Stimulated activated CD8-positive, alpha-beta memory T cell treated with anti-CD3 and anti-CD28 coated beads, Interleukin-7, amount 100 ng/mL, for 1 hour (primary cell): Measurements from ENCODE around the gene TIE1.
A peak's percentile ranks its signal among the peaks of the same experiment; 100 is the strongest.
"Not testable (repeated sequence)": the region's sequence is repeated elsewhere in the genome, so short reads cannot be mapped to it uniquely, and the experiment has no call there.

ENCODE experiments used
- DNase-seq, 2 donors: peaks; one replicate each; pipeline ENCODE4 v3.0.0-alpha.2; 2020; ENCODE audit warnings: low read depth in 2 of 2

Gene TIE1

GRCh38 chr1:43363283-43363934 lies 62.6 kb downstream of the TIE1 start:
- DNase-seq: no peak

GRCh38 chr1:43363935-43364525 lies 63.2 kb downstream of the TIE1 start:
- no peak for DNase-seq

- DNase-seq: no peak
Measured at GRCh38 chr1:43365678-43366077, 64.9 kb downstream of the TIE1 start.

GRCh38 chr1:43366179-43366578 lies 65.4 kb downstream of the TIE1 start:
- DNase-seq: no peak

GRCh38 chr1:43366601-43367025 lies 65.8 kb downstream of the TIE1 start:
- no peak for DNase-seq

GRCh38 chr1:43367026-43367903 lies 66.5 kb downstream of the TIE1 start:
- DNase-seq: no peak

- DNase-seq: peak; percentile 75 to 76
Measured at GRCh38 chr1:43367904-43368645, 67.3 kb downstream of the TIE1 start, which contains the start of gene ELOVL1. Gene ELOVL1, minus strand, starts transcription at chr1:43368011. Its CDS starts 2,402 bp downstream, at chr1:43365609.

GRCh38 chr1:43368646-43369020 lies 67.9 kb downstream of the TIE1 start:
- DNase-seq: no peak

- not testable (repeated sequence) for DNase-seq
Measured at GRCh38 chr1:43369779-43370178, 69.0 kb downstream of the TIE1 start.

GRCh38 chr1:43370564-43370963 lies 69.8 kb downstream of the TIE1 start:
- DNase-seq: no peak

GRCh38 chr1:43372172-43372571 lies 71.4 kb downstream of the TIE1 start:
- DNase-seq: no peak
